ENCODE results near the gene HIVEP3. TPM values are rescaled to one million over a fixed set of nuclear protein-coding genes. Genes with fewer than 3 reads are reported as not detected.

HIVEP3 gene
- total RNA-seq, 4 donors from 2014 or later: 3.2 to 11.0 (median 4.2) TPM

- intact Hi-C loops (cut with DNase I): no loop called here
- no peak overlapping the region for H3K4me3 ChIP-seq
- WGBS, 2 donors: 89 to 100% methylated on average over 1 to 2 of the region's 2 CpGs
These were observed 187.1 kb downstream of the HIVEP3 start for GRCh38 chr1:41731516-41732030.

GRCh38 chr1:41730806-41731205, 187.9 kb downstream of the HIVEP3 start:
- no peaks in the 10 kb centered on the region for H3K9me3 ChIP-seq
- H3K4me1 ChIP-seq: peaks cover 11 to 54% (median 14%) of the 10 kb centered on the region in 3 donors
- no peaks in the 10 kb centered on the region for H3K27me3 ChIP-seq
- no peaks in the 10 kb centered on the region for H3K36me3 ChIP-seq
- 73 to 83% methylated on average over 3 to 4 of the region's 4 CpGs for WGBS, 2 donors
- TF ChIP-seq CTCF (IDR thresholded peaks at IDR 0.05): no peak
- TF ChIP-seq POLR2A (IDR thresholded peaks at IDR 0.05): no peak
- intact Hi-C loops (cut with DNase I): no loop called here
- H3K27ac ChIP-seq: no peak overlapping the region
- no peak for DNase-seq
- no peak overlapping the region for H3K4me3 ChIP-seq

More at GRCh38 chr1:41731516-41732030, 187.1 kb downstream of the HIVEP3 start:
- no peak for TF ChIP-seq POLR2A (IDR thresholded peaks at IDR 0.05)
- TF ChIP-seq CTCF (IDR thresholded peaks at IDR 0.05): no peak
- Histone ChIP-seq H3K36me3 (no peaks in the 10 kb centered on the region), H3K27me3 (no peaks in the 10 kb centered on the region), H3K4me1 (peaks cover 11 to 60% (median 14%) of the 10 kb centered on the region in 3 donors), H3K9me3 (no peaks in the 10 kb centered on the region), H3K27ac (no peak overlapping the region)
- DNase-seq: no peak

GRCh38 chr1:41728403-41729202, 190.1 kb downstream of the HIVEP3 start:
- peaks cover 5 to 55% (median 14%) of the 10 kb centered on the region in 3 donors for H3K4me1 ChIP-seq
- H3K27ac ChIP-seq: no peak overlapping the region
- H3K9me3 ChIP-seq: no peaks in the 10 kb centered on the region
- no peak overlapping the region for H3K4me3 ChIP-seq
- TF ChIP-seq POLR2A (IDR thresholded peaks at IDR 0.05) (no peak), CTCF (IDR thresholded peaks at IDR 0.05) (no peak)
- 54 to 60% methylated on average over 3 to 9 of the region's 12 CpGs for WGBS, 2 donors
- intact Hi-C loops (cut with DNase I): no loop called here
- H3K36me3 ChIP-seq: no peaks in the 10 kb centered on the region
- no peaks in the 10 kb centered on the region for H3K27me3 ChIP-seq
- DNase-seq: no peak

- H3K4me1 ChIP-seq: peaks cover 5 to 46% (median 10%) of the 10 kb centered on the region in 3 donors
- intact Hi-C loops (cut with DNase I): no loop called here
- TF ChIP-seq CTCF (IDR thresholded peaks at IDR 0.05) (no peak), POLR2A (IDR thresholded peaks at IDR 0.05) (no peak)
These were observed 191.0 kb downstream of the HIVEP3 start for GRCh38 chr1:41727749-41728115.

More at GRCh38 chr1:41727749-41728115, 191.0 kb downstream of the HIVEP3 start:
- 80 to 90% methylated on average over 1 to 4 of the region's 4 CpGs for WGBS, 2 donors
- no peak for DNase-seq
- H3K27ac ChIP-seq: no peak overlapping the region
- no peaks in the 10 kb centered on the region for H3K27me3 ChIP-seq
- H3K9me3 ChIP-seq: no peaks in the 10 kb centered on the region
- H3K4me3 ChIP-seq: no peak overlapping the region
- H3K36me3 ChIP-seq: no peaks in the 10 kb centered on the region

Data from esophagus squamous epithelium (tissue), 5 donors.